Calu3 (cell line): ENCODE results near the gene ADGRA1. TPM values are rescaled to one million over a fixed set of nuclear protein-coding genes. Genes with fewer than 3 reads are reported as not detected.

Experiments used
- BruUV-seq: library from RNA; stranded (reverse); fragments of 400-500 nt; replicated peaks from 2 replicates; lab custom pipeline; 2021; lab: Mats Ljungman, UMichigan
- CTCF ChIA-PET: fragments of 300-600 bp; sonication (Branson Sonifier 250); formaldehyde crosslinking; loops from one replicate; lab custom pipeline; 2022; ENCODE audit warnings: antibody characterized with exemption; lab: Charles Lee
- DNase-seq: peaks from one replicate; pipeline ENCODE4 v3.0.0; 2022
- H3K27ac Mint-ChIP-seq: one replicate; pipeline ENCODE4 v1.8.0; 2022; ENCODE audit warnings: mixed read lengths; ENCODE audit not compliant: unreplicated experiment
- H3K27me3 Mint-ChIP-seq: one replicate; pipeline ENCODE4 v1.8.0; 2022; ENCODE audit warnings: mixed read lengths; ENCODE audit not compliant: unreplicated experiment
- H3K36me3 Mint-ChIP-seq: one replicate; pipeline ENCODE4 v1.8.0; 2022; ENCODE audit warnings: mild to moderate bottlenecking, moderate library complexity, mixed read lengths; ENCODE audit not compliant: insufficient read depth, unreplicated experiment
- H3K4me1 Mint-ChIP-seq: one replicate; pipeline ENCODE4 v1.8.0; 2022; ENCODE audit warnings: mild to moderate bottlenecking, low read depth, mixed read lengths; ENCODE audit not compliant: unreplicated experiment
- H3K4me3 Mint-ChIP-seq: one replicate; pipeline ENCODE4 v1.8.0; 2022; ENCODE audit warnings: mild to moderate bottlenecking, low read depth, moderate library complexity, mixed read lengths; ENCODE audit not compliant: unreplicated experiment
- H3K9me3 Mint-ChIP-seq: one replicate; pipeline ENCODE4 v1.8.0; 2022; ENCODE audit warnings: low read depth, mixed read lengths; ENCODE audit not compliant: unreplicated experiment
- intact Hi-C: fragments of 100-400 bp; cut with micrococcal nuclease; formaldehyde crosslinking; loops from one replicate; pipeline ENCODE4 v1.10.0; 2022; ENCODE audit not compliant: unreplicated experiment
- total RNA-seq: library from RNA; stranded (reverse); gene quantifications from 2 replicates; pipeline ENCODE4 v1.2.3, GENCODE V29; 2022
- TF ChIP-seq, protein P1 (sequence below): fragments of 200-600 bp; IDR thresholded peaks from one replicate; pipeline ENCODE4 v1.8.0; 2022; ENCODE audit warnings: antibody characterized with exemption; ENCODE audit not compliant: unreplicated experiment

The ADGRA1 gene
- total RNA-seq, 1 experiment from 2014 or later, result not detected

DNA sequence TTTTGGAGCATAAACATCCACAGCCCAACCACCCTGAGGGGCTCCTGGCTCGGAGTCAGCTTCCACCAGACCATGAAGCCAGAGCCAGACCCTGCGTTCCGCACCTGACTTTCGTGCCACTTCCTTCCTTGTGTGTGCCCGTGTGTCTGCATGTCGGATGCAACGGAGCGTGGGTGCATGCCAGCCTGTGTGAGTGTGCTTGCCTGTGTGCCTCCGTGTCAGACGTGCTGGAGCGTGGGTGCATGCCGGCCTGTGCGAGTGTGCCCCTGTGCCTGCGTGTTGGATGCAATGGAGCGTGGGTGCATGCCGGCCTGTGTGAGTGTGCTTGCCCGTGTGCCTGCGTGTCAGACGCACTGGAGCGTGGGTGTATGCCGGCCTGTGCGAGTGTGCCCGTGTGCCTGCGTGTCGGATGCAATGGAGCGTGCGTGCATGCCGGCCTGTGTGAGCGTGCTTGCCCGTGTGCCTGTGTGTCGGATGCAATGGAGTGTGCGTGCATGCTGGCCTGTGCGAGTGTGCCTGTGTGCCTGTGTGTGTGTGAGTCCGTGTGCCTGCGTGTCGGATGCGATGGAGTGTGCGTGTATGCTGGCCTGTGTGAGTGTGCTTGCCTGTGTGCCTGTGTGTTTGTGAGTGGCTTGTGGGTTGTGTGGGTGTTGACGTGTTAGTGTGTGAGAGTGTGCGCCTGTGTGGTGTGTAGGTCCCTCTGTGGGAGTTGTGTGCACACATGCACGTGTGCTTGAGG lies 44.2 kb downstream of the ADGRA1 start:
- CTCF ChIA-PET, result no interaction called here
- intact Hi-C loops, result no loop called here
- Mint-ChIP-seq H3K9me3 (no peaks in the 10 kb centered on the region), H3K4me3 (no peak overlapping the region), H3K27me3 (peaks cover 35% of the 10 kb centered on the region), H3K27ac (no peak overlapping the region), H3K4me1 (no peaks in the 10 kb centered on the region), H3K36me3 (no peaks in the 10 kb centered on the region)
- no TSS peak for BruUV-seq
- no peak for DNase-seq
- TF ChIP-seq, protein P1, sequence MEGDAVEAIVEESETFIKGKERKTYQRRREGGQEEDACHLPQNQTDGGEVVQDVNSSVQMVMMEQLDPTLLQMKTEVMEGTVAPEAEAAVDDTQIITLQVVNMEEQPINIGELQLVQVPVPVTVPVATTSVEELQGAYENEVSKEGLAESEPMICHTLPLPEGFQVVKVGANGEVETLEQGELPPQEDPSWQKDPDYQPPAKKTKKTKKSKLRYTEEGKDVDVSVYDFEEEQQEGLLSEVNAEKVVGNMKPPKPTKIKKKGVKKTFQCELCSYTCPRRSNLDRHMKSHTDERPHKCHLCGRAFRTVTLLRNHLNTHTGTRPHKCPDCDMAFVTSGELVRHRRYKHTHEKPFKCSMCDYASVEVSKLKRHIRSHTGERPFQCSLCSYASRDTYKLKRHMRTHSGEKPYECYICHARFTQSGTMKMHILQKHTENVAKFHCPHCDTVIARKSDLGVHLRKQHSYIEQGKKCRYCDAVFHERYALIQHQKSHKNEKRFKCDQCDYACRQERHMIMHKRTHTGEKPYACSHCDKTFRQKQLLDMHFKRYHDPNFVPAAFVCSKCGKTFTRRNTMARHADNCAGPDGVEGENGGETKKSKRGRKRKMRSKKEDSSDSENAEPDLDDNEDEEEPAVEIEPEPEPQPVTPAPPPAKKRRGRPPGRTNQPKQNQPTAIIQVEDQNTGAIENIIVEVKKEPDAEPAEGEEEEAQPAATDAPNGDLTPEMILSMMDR, result no peak

DNA sequence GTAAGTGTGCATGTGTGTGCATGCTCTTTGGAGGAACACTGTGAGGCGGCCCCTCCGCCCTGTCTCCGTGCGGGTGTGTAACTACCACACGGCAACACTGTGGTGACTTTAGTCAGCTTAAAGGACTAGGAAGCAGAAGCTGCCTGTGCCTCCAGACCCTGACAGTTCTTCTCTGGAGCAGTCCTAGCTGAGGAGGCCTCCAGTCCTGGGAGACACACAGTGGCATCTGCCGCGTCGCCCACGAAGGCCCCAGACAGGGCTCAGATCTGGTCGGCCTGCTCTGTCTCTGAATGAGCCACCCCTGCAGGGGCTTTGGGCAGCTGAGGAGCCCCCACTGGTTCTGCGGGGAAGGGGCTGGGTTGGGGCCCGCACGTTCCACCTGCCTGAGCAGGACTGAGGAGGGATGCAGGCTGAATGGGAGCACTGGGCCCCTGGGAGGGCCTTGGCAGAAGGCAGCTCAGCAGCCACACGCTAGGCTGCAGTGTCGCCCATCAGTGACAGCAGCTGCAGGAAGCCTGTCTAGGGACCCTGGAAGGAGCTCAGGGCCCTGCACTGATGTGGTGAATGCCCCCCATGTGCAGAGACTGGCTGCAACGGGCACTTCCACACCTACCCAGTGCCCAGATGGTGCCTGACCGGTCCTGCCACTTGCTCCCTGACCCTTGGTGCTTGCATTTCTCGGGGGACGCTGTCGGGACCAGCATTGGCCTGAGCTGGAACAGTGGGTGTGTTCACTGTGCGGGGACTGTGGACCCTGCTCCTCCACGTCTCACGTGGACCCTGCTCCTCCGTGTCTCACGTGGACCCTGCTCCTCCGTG lies 45.0 kb downstream of the ADGRA1 start:
- no peaks in the 10 kb centered on the region for H3K36me3 Mint-ChIP-seq
- TF ChIP-seq, protein P1, result no peak
- H3K4me3 Mint-ChIP-seq, result no peak overlapping the region
- H3K4me1 Mint-ChIP-seq, result no peaks in the 10 kb centered on the region
- peaks cover 35% of the 10 kb centered on the region for H3K27me3 Mint-ChIP-seq
- intact Hi-C loops, result no loop called here
- H3K9me3 Mint-ChIP-seq, result no peaks in the 10 kb centered on the region
- H3K27ac Mint-ChIP-seq, result no peak overlapping the region
- CTCF ChIA-PET, result no interaction called here
- no peak for DNase-seq
- BruUV-seq, result no TSS peak

DNA sequence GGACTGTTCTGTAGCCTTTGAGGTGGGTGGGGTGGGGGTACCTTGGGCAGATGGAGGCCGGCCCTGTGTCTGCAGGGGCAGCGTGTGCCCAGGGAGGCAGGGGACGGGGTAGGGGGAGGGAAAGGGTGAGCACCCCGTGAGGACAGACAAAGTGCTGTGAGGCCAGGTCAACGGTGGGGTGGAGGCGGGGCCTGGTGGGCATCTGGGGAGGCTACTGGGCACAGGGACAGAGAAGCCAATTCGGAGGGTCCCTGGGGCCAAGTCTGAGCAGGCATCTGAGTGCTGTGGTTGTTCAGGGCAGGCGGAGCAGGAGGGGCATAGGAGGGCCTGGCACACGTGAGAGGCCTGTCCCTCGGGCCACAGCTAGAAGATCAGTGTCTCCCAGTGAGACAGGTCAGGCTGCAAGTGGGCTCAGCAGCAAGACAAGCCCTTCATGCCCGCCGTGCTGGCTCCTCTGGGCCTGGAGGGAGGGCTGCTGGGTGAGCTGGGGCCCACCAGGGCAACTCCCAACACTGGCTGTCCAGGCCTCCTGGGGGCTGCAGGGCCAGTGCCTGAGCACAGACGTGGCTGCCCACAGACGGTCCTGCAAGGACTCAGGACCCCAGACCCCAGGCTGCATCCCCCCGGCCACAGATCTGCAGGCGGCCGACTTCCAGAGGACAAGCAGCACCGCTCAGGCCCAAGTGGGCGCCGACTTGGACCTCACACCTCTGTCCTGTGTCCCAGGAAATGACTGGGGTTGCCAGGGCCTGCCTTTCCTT lies 45.9 kb downstream of the ADGRA1 start:
- Mint-ChIP-seq H3K27ac (no peak overlapping the region), H3K9me3 (no peaks in the 10 kb centered on the region), H3K4me3 (no peak overlapping the region), H3K36me3 (no peaks in the 10 kb centered on the region), H3K27me3 (peaks cover 35% of the 10 kb centered on the region), H3K4me1 (no peaks in the 10 kb centered on the region)
- intact Hi-C loops, result no loop called here
- DNase-seq, result no peak
- CTCF ChIA-PET, result no interaction called here
- TF ChIP-seq, protein P1, result no peak
- BruUV-seq, result no TSS peak

DNA sequence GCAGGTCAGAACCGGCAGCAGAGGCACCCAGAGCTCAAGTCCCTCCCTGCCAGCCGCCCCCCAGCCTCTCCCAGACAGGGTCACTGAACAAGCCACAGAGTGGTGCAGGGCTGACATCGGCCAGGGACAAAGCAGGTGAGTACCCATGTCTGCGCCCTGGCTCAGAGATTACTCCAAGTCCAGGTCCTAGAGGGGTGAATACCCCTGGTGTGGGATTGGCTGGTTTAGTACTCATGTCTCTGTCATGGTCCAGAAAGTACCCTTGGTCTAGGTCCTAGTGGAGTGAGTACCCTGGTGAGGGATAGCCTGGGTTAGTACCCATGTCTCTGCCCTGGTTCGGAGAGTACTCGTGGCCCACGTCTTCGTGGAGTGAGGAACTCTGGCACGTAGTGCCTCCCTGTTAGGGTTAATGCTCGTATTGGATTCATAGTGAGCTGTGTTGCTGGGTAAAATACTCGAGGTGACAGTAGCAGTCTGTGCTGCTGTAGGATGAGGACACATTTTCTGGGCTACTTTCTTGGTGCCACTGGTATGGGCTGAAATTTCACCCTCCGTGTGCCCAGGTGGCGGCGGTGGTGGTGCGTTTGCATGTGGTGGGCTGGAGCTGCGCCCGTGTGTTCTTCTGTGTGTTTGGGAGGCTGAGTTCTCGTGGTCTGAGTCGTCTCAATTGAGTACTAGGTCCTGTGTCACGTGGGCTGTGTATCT lies 46.8 kb downstream of the ADGRA1 start:
- BruUV-seq, result no TSS peak
- intact Hi-C loops, result no loop called here
- TF ChIP-seq, protein P1, result no peak
- no peaks in the 10 kb centered on the region for H3K9me3 Mint-ChIP-seq
- no peak overlapping the region for H3K27ac Mint-ChIP-seq
- DNase-seq, result no peak
- H3K4me3 Mint-ChIP-seq, result no peak overlapping the region
- H3K4me1 Mint-ChIP-seq, result no peaks in the 10 kb centered on the region
- H3K36me3 Mint-ChIP-seq, result no peaks in the 10 kb centered on the region
- CTCF ChIA-PET, result no interaction called here
- H3K27me3 Mint-ChIP-seq, result peaks cover 33% of the 10 kb centered on the region
